B cell (primary cell): ENCODE results near the gene CCDC85C. TPM values are rescaled to one million over a fixed set of nuclear protein-coding genes. Genes with fewer than 3 reads are reported as not detected.
A peak's percentile ranks its signal among the peaks of the same experiment; 100 is the strongest.

Source experiments
- ATAC-seq: fragments of 200-7000 bp; cut with Tn5 transposase; one replicate; pipeline ENCODE4 v1.10.0; 2021; ENCODE audit warnings: low read depth, mild to moderate bottlenecking, moderate number of reproducible peaks, moderate library complexity
- CTCF ChIA-PET: fragments of 350-600 bp; sonication (Branson Sonifier 250); formaldehyde crosslinking; loops from one replicate; lab custom pipeline; 2021; ENCODE audit warnings: antibody characterized with exemption, inconsistent platforms; lab: Charles Lee
- POLR2A ChIA-PET: fragments of 350-600 bp; sonication (Branson Sonifier 250); formaldehyde crosslinking; loops from one replicate; lab custom pipeline; 2021; ENCODE audit warnings: antibody characterized with exemption; lab: Charles Lee
- DNase-seq: peaks from one replicate; pipeline ENCODE4 v3.0.0; 2013
- H2AFZ ChIP-seq: 2 replicates; pipeline ENCODE4 v1.6.1; 2012; ENCODE audit warnings: mild to moderate bottlenecking, low read depth, low read length; ENCODE audit not compliant: insufficient read depth, poor library complexity, severe bottlenecking
- H3K27ac ChIP-seq, 2 donors: 1 replicate in 1 of 2; 2 replicates in 1 of 2; pipeline ENCODE4 v1.5.1; 2012 to 2013; ENCODE audit warnings: low read length in 2 of 2, mild to moderate bottlenecking in 2 of 2, moderate library complexity in 1 of 2
- H3K27me3 ChIP-seq, 4 experiments: fragments of 200-600 bp in 1 of 4; sonication (generic) in 1 of 4; replicated peaks in 1 of 4; 1 replicate in 2 of 4; 2 replicates in 2 of 4; pipeline versions ENCODE4 v1.6.1 to v1.7.0; 2013 to 2016; ENCODE audit warnings: low read length in 3 of 4, mild to moderate bottlenecking in 2 of 4, mixed read lengths in 1 of 4, moderate library complexity in 1 of 4; ENCODE audit not compliant: insufficient read depth in 4 of 4, control insufficient read depth in 3 of 4; ENCODE audit errors: control extremely low read depth in 1 of 4
- H3K36me3 ChIP-seq, 2 experiments: replicated peaks in 1 of 2; 1 replicate in 1 of 2; 2 replicates in 1 of 2; pipeline versions ENCODE4 v1.6.1 to v1.7.1; 2013; ENCODE audit warnings: low read length in 1 of 2; ENCODE audit not compliant: insufficient read depth in 2 of 2, control insufficient read depth in 1 of 2; ENCODE audit errors: control extremely low read depth in 1 of 2, extremely low read depth in 1 of 2
- H3K4me1 ChIP-seq, 2 donors: fragments of 200-600 bp in 1 of 2; sonication (generic) in 1 of 2; 1 replicate in 1 of 2; 2 replicates in 1 of 2; pipeline versions ENCODE4 v1.5.1 to v1.6.1; 2013 to 2017; ENCODE audit warnings: low read length in 2 of 2; ENCODE audit not compliant: control insufficient read depth in 2 of 2, insufficient read depth in 2 of 2
- H3K4me2 ChIP-seq: replicated peaks from 2 replicates; pipeline ENCODE3; 2012; ENCODE audit warnings: mild to moderate bottlenecking, low read depth, low read length; ENCODE audit not compliant: poor library complexity, severe bottlenecking
- H3K4me3 ChIP-seq, 5 experiments: fragments of 200-600 bp in 1 of 5; sonication (generic) in 1 of 5; 1 replicate in 3 of 5; 2 replicates in 2 of 5; pipeline versions ENCODE4 v1.5.1 to v1.7.0; 2011 to 2016; ENCODE audit warnings: low read length in 4 of 5, mild to moderate bottlenecking in 4 of 5, low read depth in 2 of 5, control low read depth in 1 of 5, moderate library complexity in 1 of 5; ENCODE audit not compliant: insufficient read depth in 1 of 5; ENCODE audit errors: control extremely low read depth in 1 of 5, extremely low read depth in 1 of 5
- H3K79me2 ChIP-seq: fragments of 200-600 bp; sonication (generic); one replicate; pipeline ENCODE4 v1.6.0; 2016; ENCODE audit warnings: low read length; ENCODE audit not compliant: control insufficient read depth, insufficient read depth
- H3K9ac ChIP-seq: fragments of 200-600 bp; sonication (generic); 2 replicates; pipeline ENCODE4 v1.6.1; 2017; ENCODE audit warnings: mild to moderate bottlenecking, low read length, moderate library complexity
- H3K9me3 ChIP-seq, 3 donors: one replicate each; pipeline versions ENCODE4 v1.6.1 to v1.7.1; 2013; ENCODE audit warnings: low read length in 2 of 3; ENCODE audit not compliant: control insufficient read depth in 2 of 3, insufficient read depth in 1 of 3; ENCODE audit errors: control extremely low read depth in 1 of 3
- H4K20me1 ChIP-seq: 2 replicates; pipeline ENCODE4 v1.6.0; 2012; ENCODE audit warnings: mild to moderate bottlenecking, low read length; ENCODE audit not compliant: insufficient read depth, control insufficient read depth, poor library complexity, severe bottlenecking
- H3K27ac Mint-ChIP-seq: one replicate; pipeline ENCODE4 v1.8.0; 2021; ENCODE audit warnings: mixed read lengths
- H3K27me3 Mint-ChIP-seq: one replicate; pipeline ENCODE4 v1.8.0; 2021; ENCODE audit warnings: mixed read lengths
- H3K4me1 Mint-ChIP-seq: one replicate; pipeline ENCODE4 v1.8.0; 2021; ENCODE audit warnings: mixed read lengths
- H3K4me3 Mint-ChIP-seq: one replicate; pipeline ENCODE4 v1.8.0; 2021; ENCODE audit warnings: mixed read lengths
- H3K9me3 Mint-ChIP-seq: one replicate; pipeline ENCODE4 v1.8.0; 2022; ENCODE audit warnings: mixed read lengths; ENCODE audit not compliant: insufficient read depth
- EZH2 ChIP-seq: IDR thresholded peaks from 2 replicates; pipeline ENCODE4 v1.6.1; 2012; ENCODE audit warnings: borderline replicate concordance, low read depth, mild to moderate bottlenecking, moderate library complexity, low read length; ENCODE audit not compliant: insufficient read depth, poor library complexity, severe bottlenecking
- WGBS: methylation state at CpG from one replicate; pipeline ENCODE4 v1.1.5; 2013; ENCODE audit warnings: missing lambda C conversion rate; ENCODE audit not compliant: insufficient coverage; 5-methylcytosine and 5-hydroxymethylcytosine counted together
- intact Hi-C: fragments of 100-400 bp; cut with micrococcal nuclease; formaldehyde crosslinking; loops from one replicate; pipeline ENCODE4 v1.10.0; 2022
- polyA plus RNA-seq: library from polyadenylated mRNA; depleted of rRNA; stranded (reverse); fragments of >200 nt; gene quantifications from 2 replicates; pipeline ENCODE4 v1.2.3, GENCODE V29; 2012
- total RNA-seq, 2 donors: library from RNA; stranded (reverse); fragments of 120-200 nt in 1 of 2; gene quantifications; 1 replicate in 1 of 2; 2 replicates in 1 of 2; pipeline versions ENCODE4 v1.2.3 to v1.2.4, GENCODE V29; 2013 to 2022
- TF ChIP-seq, protein P1 (sequence below): fragments of 200-600 bp; IDR thresholded peaks from one replicate; pipeline ENCODE4 v1.8.0; 2022; ENCODE audit warnings: antibody characterized with exemption, mild to moderate bottlenecking

The CCDC85C gene
- total and polyA plus RNA-seq, 2 donors (not counting 1 experiment from before 2014, with no cell fraction given): 0.52 to 2.7 TPM

DNA sequence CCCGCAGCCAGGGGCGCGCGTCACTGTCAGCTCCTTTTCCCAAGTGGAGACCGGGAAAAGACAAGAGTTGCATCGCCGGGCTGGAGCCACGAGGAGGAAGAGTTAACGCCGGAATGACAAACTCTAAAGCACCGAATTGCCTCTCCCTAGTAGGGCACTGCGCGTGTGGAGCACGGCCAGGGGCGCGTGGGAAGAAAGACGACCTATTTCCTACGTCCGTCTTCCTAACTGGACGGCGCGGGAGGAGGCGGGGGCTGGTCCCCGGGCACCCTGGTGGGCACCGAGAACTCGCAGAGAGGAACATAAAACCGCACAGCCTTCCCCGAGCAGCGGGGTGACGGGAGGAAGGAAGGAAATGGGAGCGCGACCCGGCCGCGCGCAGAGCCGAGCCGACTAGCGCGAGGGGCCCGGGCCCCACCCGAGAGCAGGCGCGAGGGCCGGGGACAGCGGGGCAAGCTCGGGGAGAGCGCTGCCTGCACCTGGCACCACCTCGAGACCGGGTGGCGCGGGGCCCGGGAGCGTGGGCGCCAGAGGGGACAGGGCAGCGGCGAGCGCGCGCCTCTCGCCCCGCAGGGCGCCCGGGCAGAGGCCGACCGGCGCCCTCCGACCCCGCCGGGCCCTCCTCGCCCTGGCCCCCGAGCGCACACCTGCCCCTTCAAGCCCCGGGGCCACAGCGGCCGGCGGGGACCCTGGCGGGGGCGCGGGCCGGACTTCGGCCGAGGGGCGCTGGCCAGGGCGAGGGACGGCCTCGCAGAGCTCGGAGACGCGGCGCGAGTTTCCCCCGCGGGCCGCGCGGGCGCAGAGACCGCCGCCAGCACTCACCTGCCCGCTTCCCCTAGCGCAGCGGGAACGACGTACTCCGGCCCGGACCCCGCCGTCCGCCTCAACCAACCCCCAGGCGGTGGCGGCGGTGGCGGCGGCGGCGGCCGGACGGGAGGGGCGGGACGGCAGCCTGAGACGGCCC, 123.8 kb downstream of the CCDC85C start, which contains the start of gene SETD3:
TSS of gene SETD3 (minus strand) at position 954 of the 964 bp plus-strand sequence. CDS start 15,054 bp downstream, outside the sequence.
- H3K4me3 Mint-ChIP-seq: peak within 1 kb of the TSS; percentile 98

More for the DNA sequence above, 123.8 kb downstream of the CCDC85C start, which contains the start of gene SETD3:
- Histone ChIP-seq H3K27ac (peak within 1 kb of the TSS; percentile 81 to 93), H3K27me3 (no peaks in the 10 kb centered on the region), H3K9ac (peak within 1 kb of the TSS; percentile 91), H3K9me3 (no peaks in the 10 kb centered on the region), H3K79me2 (peaks cover 88% of the 10 kb centered on the region), H3K36me3 (no peaks in the 10 kb centered on the region), H2AFZ (peak within 1 kb of the TSS; percentile 83), H3K4me1 (peaks cover 24% of the 10 kb centered on the region in 2 donors), H3K4me2 (peak within 1 kb of the TSS; percentile 89), H4K20me1 (peaks cover 42% of the 10 kb centered on the region), H3K4me3 (peak within 1 kb of the TSS; percentile 76 to 95 (median 90))
- peaks cover 53% of the 10 kb centered on the region for H3K4me1 Mint-ChIP-seq
- ATAC-seq (no peak), DNase-seq (peak; percentile 69)
- TF ChIP-seq, protein P1, sequence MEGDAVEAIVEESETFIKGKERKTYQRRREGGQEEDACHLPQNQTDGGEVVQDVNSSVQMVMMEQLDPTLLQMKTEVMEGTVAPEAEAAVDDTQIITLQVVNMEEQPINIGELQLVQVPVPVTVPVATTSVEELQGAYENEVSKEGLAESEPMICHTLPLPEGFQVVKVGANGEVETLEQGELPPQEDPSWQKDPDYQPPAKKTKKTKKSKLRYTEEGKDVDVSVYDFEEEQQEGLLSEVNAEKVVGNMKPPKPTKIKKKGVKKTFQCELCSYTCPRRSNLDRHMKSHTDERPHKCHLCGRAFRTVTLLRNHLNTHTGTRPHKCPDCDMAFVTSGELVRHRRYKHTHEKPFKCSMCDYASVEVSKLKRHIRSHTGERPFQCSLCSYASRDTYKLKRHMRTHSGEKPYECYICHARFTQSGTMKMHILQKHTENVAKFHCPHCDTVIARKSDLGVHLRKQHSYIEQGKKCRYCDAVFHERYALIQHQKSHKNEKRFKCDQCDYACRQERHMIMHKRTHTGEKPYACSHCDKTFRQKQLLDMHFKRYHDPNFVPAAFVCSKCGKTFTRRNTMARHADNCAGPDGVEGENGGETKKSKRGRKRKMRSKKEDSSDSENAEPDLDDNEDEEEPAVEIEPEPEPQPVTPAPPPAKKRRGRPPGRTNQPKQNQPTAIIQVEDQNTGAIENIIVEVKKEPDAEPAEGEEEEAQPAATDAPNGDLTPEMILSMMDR: no peak
- TF ChIP-seq EZH2: no peak
- H3K27me3 Mint-ChIP-seq: no peaks in the 10 kb centered on the region
- intact Hi-C loops: no loop called here
- ChIA-PET CTCF (interaction anchor here (0.9 to 1.3 kb wide), 3 partner anchors 23 to 204 kb away, joined by 3 to 4 read pairs (median 4); partner anchors contain the start of gene CYP46A1), POLR2A (interaction anchor here (0.5 to 1.2 kb wide), 3 partner anchors 124 to 289 kb away, joined by 6 to 9 read pairs (median 7); partner anchors contain the start of genes CCDC85C and CYP46A1)
- no peaks in the 10 kb centered on the region for H3K9me3 Mint-ChIP-seq
- under 1% methylated on average over 122 of the region's 122 CpGs for WGBS
- peak within 1 kb of the TSS; percentile 96 for H3K27ac Mint-ChIP-seq
